Trophoblast cell (in vitro differentiated cells and primary cell): ENCODE results near the gene E2F7.

ENCODE experiments used
- DNase-seq, 2 donors: peaks; one replicate each; pipeline ENCODE4 v3.0.0-alpha.2; 2016
- H2AFZ ChIP-seq: 2 replicates; pipeline ENCODE4 v1.6.1; 2013; ENCODE audit warnings: low read length, moderate library complexity, mild to moderate bottlenecking; ENCODE audit not compliant: insufficient read depth, poor library complexity
- H2AK5ac ChIP-seq: 2 replicates; pipeline ENCODE4 v1.6.1; 2013; ENCODE audit warnings: mild to moderate bottlenecking, low read length
- H2BK120ac ChIP-seq: 2 replicates; pipeline ENCODE4 v1.6.1; 2013; ENCODE audit warnings: low read length, mild to moderate bottlenecking, moderate library complexity; ENCODE audit not compliant: insufficient read depth, poor library complexity
- H2BK12ac ChIP-seq: 2 replicates; pipeline ENCODE4 v1.6.1; 2013; ENCODE audit warnings: mild to moderate bottlenecking, low read length, moderate library complexity
- H2BK5ac ChIP-seq: 2 replicates; pipeline ENCODE4 v1.6.1; 2013; ENCODE audit warnings: low read length, low read depth, moderate library complexity, mild to moderate bottlenecking; ENCODE audit not compliant: poor library complexity
- H3K14ac ChIP-seq: 2 replicates; pipeline ENCODE4 v1.6.1; 2013; ENCODE audit warnings: mild to moderate bottlenecking, low read length
- H3K18ac ChIP-seq: 2 replicates; pipeline ENCODE4 v1.6.1; 2013; ENCODE audit warnings: mild to moderate bottlenecking, low read length
- H3K23ac ChIP-seq: 2 replicates; pipeline ENCODE4 v1.6.1; 2013; ENCODE audit warnings: low read length
- H3K27ac ChIP-seq: 2 replicates; pipeline ENCODE4 v1.5.1; 2013; ENCODE audit warnings: low read depth, mild to moderate bottlenecking, inconsistent platforms, low read length, moderate library complexity
- H3K27me3 ChIP-seq: 2 replicates; pipeline ENCODE4 v1.6.1; 2013; ENCODE audit warnings: inconsistent platforms, mild to moderate bottlenecking, low read length, moderate library complexity; ENCODE audit not compliant: insufficient read depth
- H3K36me3 ChIP-seq, 2 experiments: 1 replicate in 1 of 2; 2 replicates in 1 of 2; pipeline ENCODE4 v1.6.1; 2013; ENCODE audit warnings: low read length in 2 of 2, mild to moderate bottlenecking in 2 of 2, moderate library complexity in 1 of 2; ENCODE audit not compliant: insufficient read depth in 2 of 2, control insufficient read depth in 1 of 2
- H3K4ac ChIP-seq: 2 replicates; pipeline ENCODE4 v1.6.1; 2013; ENCODE audit warnings: low read depth, mild to moderate bottlenecking, low read length, moderate library complexity
- H3K4me1 ChIP-seq, 2 experiments: 1 replicate in 1 of 2; 2 replicates in 1 of 2; pipeline ENCODE4 v1.6.1; 2013; ENCODE audit warnings: low read length in 2 of 2, mild to moderate bottlenecking in 2 of 2, moderate library complexity in 1 of 2; ENCODE audit not compliant: insufficient read depth in 2 of 2, control insufficient read depth in 1 of 2
- H3K4me2 ChIP-seq: 2 replicates; pipeline ENCODE4 v1.6.1; 2013; ENCODE audit warnings: inconsistent platforms, mild to moderate bottlenecking, low read length, moderate library complexity
- H3K4me3 ChIP-seq: 2 replicates; pipeline ENCODE4 v1.5.1; 2013; ENCODE audit warnings: mild to moderate bottlenecking, low read depth, low read length, inconsistent platforms
- H3K79me1 ChIP-seq: one replicate; pipeline ENCODE4 v1.6.1; 2013; ENCODE audit warnings: low read length
- H3K79me2 ChIP-seq: 2 replicates; pipeline ENCODE4 v1.6.1; 2013; ENCODE audit warnings: low read length, mild to moderate bottlenecking; ENCODE audit not compliant: control insufficient read depth, insufficient read depth, poor library complexity
- H3K9ac ChIP-seq: 2 replicates; pipeline ENCODE4 v1.6.1; 2013; ENCODE audit warnings: mild to moderate bottlenecking, low read length
- H3K9me3 ChIP-seq: 2 replicates; pipeline ENCODE4 v1.6.1; 2013; ENCODE audit warnings: low read depth, mild to moderate bottlenecking, control low read depth, inconsistent platforms, low read length; ENCODE audit not compliant: insufficient read depth
- H4K12ac ChIP-seq: 2 replicates; pipeline ENCODE4 v1.6.1; 2013; ENCODE audit warnings: low read depth, mild to moderate bottlenecking, low read length, moderate library complexity
- H4K8ac ChIP-seq: 2 replicates; pipeline ENCODE4 v1.6.1; 2013; ENCODE audit warnings: low read depth, mild to moderate bottlenecking, low read length, moderate library complexity
- H4K91ac ChIP-seq: one replicate; pipeline ENCODE4 v1.6.1; 2013; ENCODE audit warnings: low read depth, mild to moderate bottlenecking, low read length, moderate library complexity
- WGBS: extraction: QIAGEN DNeasy Blood & Tissue Kit; methylation state at CpG from one replicate; pipeline ENCODE4 v1.1.7; 2013; ENCODE audit warnings: missing lambda C conversion rate; ENCODE audit not compliant: insufficient read length, insufficient coverage; ENCODE audit errors: extremely low coverage; 5-methylcytosine and 5-hydroxymethylcytosine counted together

Gene E2F7

DNA sequence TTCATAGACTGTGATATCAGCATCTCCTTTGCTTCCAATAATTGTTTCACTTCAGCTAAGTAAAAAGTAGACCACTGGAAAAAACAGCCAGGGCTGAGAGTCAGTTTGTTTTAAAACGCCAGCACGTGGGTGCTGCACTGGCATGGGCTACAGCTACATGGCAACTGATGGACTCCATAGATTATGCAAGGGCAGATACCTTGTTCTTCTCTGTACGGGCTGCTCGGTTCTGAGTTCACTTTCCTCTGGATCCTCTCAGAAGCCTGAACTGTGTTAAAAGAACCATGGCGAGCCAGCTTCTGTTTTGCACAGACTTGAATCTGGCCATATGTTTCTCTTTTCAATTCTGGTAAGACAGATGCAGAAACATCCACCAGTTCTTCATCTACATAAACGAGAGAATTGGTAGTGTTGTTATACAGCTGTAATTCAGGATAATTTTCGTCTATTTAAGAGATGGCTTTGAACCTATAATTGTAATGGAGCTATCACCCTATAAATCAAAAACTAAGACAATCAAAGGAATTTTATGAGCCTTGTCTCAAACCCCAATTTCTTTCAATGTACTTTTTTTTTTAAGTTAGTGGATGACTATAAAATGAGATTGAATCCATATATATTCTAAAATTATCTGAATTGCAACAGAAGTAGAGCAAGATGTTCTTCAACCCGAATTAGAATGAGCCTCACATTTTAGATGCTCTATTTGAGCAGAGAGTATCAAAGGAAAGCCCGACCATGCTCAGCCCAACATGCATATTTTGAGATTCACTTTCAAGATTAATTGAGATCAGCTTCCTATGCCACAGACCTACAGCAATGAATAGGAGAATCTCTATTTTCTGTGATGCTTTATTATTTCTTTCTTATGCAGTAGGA, 31.5 kb downstream of the E2F7 start:
- Histone ChIP-seq H3K9ac (no peak overlapping the region), H3K4me2 (no peak overlapping the region), H2BK120ac (no peak overlapping the region), H4K12ac (no peak overlapping the region), H2BK12ac (no peak overlapping the region), H3K36me3 (peaks cover 10 to 13% of the 10 kb centered on the region in 2 experiments), H3K79me1 (no peaks in the 10 kb centered on the region), H3K18ac (no peak overlapping the region), H3K4me3 (no peak overlapping the region), H3K79me2 (no peaks in the 10 kb centered on the region), H3K4me1 (peaks cover 4% of the 10 kb centered on the region in 2 experiments), H3K27ac (no peak overlapping the region), H2AFZ (no peak overlapping the region), H3K4ac (no peak overlapping the region), H4K8ac (no peak overlapping the region), H3K27me3 (no peaks in the 10 kb centered on the region), H3K14ac (no peak overlapping the region), H4K91ac (no peak overlapping the region), H2BK5ac (no peak overlapping the region), H3K23ac (no peak overlapping the region), H2AK5ac (no peak overlapping the region), H3K9me3 (no peaks in the 10 kb centered on the region)
- no CpG with 5 or more reads among the region's 9 CpGs for WGBS
- DNase-seq, result no peak

DNA sequence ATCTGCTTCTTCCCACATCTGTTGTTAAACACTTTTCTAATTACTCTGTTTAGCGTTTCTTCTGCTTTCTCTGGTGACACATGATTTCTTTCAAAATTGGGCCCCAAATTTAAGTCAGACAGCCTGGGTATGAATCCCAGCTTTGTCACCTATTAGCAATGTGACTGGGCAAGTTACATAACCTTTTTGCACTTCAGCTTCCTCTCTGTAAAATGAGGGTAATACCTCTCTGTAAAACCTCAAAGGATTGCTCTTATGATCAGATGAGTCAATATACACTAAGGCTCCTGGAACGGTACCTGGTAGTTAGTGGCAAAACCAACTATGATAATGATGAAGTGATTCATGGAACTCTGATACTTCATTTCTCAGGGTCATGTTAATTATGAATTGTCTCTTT, 33.0 kb downstream of the E2F7 start:
- no peak overlapping the region for H3K4me3 ChIP-seq
- H3K79me1 ChIP-seq, result no peaks in the 10 kb centered on the region
- no peaks in the 10 kb centered on the region for H3K9me3 ChIP-seq
- no peak overlapping the region for H3K14ac ChIP-seq
- H2BK120ac ChIP-seq, result no peak overlapping the region
- H3K4me2 ChIP-seq, result no peak overlapping the region
- no peak overlapping the region for H3K27ac ChIP-seq
- no peak overlapping the region for H2BK12ac ChIP-seq
- no peak overlapping the region for H2BK5ac ChIP-seq
- H3K23ac ChIP-seq, result no peak overlapping the region
- peaks cover 4% of the 10 kb centered on the region in 2 experiments for H3K4me1 ChIP-seq
- no peak overlapping the region for H2AK5ac ChIP-seq
- no peak overlapping the region for H4K91ac ChIP-seq
- no peaks in the 10 kb centered on the region for H3K27me3 ChIP-seq
- no peak overlapping the region for H3K4ac ChIP-seq
- no peak overlapping the region for H4K12ac ChIP-seq
- no CpG with 5 or more reads among the region's 2 CpGs for WGBS
- no peak overlapping the region for H2AFZ ChIP-seq
- no peak overlapping the region for H3K18ac ChIP-seq
- peaks cover 10 to 13% of the 10 kb centered on the region in 2 experiments for H3K36me3 ChIP-seq
- no peak overlapping the region for H4K8ac ChIP-seq
- DNase-seq, result peak; percentile 65 to 90
- H3K79me2 ChIP-seq, result no peaks in the 10 kb centered on the region
- no peak overlapping the region for H3K9ac ChIP-seq

DNA sequence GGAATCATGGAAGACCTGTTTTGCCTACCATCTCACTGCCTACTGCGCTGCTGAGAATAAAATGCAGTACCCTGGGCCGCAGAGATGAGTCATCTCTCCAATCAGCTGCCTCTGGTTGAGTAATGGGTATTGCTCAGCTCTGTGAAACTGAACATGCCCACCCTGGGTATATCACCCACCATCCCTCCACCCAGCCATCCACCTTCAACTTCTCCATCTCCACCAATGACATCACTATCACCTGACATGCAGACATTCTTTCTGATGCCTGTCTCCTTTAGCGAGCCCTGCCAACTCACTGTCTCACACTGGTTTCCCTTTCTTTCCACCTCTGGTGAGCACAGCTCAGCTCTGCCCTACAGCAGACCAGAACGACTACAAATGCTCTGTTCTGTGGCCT, 33.6 kb downstream of the E2F7 start:
- DNase-seq, result peak; percentile 69 to 82
- Histone ChIP-seq H2BK5ac (no peak overlapping the region), H3K18ac (no peak overlapping the region), H3K4me1 (peaks cover 4% of the 10 kb centered on the region in 2 experiments), H3K23ac (no peak overlapping the region), H2AFZ (no peak overlapping the region), H3K27me3 (no peaks in the 10 kb centered on the region), H4K91ac (no peak overlapping the region), H3K4me2 (no peak overlapping the region), H3K9me3 (no peaks in the 10 kb centered on the region), H3K79me2 (no peaks in the 10 kb centered on the region), H2BK12ac (no peak overlapping the region), H2BK120ac (no peak overlapping the region), H4K12ac (no peak overlapping the region), H3K27ac (no peak overlapping the region), H3K36me3 (peaks cover 10 to 13% of the 10 kb centered on the region in 2 experiments), H3K4me3 (no peak overlapping the region), H3K4ac (no peak overlapping the region), H4K8ac (no peak overlapping the region), H3K9ac (no peak overlapping the region), H3K14ac (no peak overlapping the region), H2AK5ac (no peak overlapping the region), H3K79me1 (no peaks in the 10 kb centered on the region)
- no CpG with 5 or more reads among the region's 4 CpGs for WGBS

DNA sequence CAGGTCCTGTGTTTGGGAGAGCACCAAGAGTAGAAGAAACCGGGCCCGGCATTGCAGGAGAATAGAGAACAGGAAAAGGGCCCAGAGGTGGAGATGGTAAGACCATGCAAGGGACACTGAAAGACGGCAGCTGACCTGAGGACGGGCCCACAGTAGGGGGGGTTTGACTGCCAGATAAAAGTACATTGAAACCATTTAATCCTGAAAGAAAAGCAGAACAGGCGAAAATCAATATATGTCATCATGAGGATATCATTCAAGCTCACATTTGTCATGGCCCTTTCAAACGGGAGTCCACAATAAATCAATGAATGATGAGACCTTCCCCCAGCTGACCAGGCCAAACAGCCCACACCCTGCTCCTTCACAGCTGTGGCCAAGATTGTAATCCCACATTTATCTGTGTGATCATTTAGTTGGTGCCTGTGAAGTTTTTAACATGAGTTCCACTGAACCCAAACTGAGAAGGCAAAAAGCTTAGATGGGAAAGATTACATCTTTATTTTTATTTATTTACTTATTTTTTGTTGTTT, 39.5 kb downstream of the E2F7 start:
- Histone ChIP-seq H3K4me3 (no peak overlapping the region), H2BK12ac (no peak overlapping the region), H3K14ac (no peak overlapping the region), H2BK120ac (no peak overlapping the region), H3K23ac (no peak overlapping the region), H3K9me3 (no peaks in the 10 kb centered on the region), H2AFZ (no peak overlapping the region), H4K91ac (no peak overlapping the region), H3K18ac (no peak overlapping the region), H3K27ac (no peak overlapping the region), H3K79me1 (no peaks in the 10 kb centered on the region), H3K4ac (no peak overlapping the region), H3K36me3 (peaks cover 12 to 16% of the 10 kb centered on the region in 2 experiments), H2AK5ac (no peak overlapping the region), H4K8ac (no peak overlapping the region), H3K4me2 (no peak overlapping the region), H3K4me1 (no peaks in the 10 kb centered on the region), H3K79me2 (no peaks in the 10 kb centered on the region), H3K27me3 (no peaks in the 10 kb centered on the region), H2BK5ac (no peak overlapping the region), H4K12ac (no peak overlapping the region), H3K9ac (no peak overlapping the region)
- no peak for DNase-seq
- WGBS, result no CpG with 5 or more reads among the region's 6 CpGs
